Cardiac muscle cell (in vitro differentiated cells and primary cell): ENCODE measurements around the gene KRTCAP2. TPM values are rescaled to one million over a fixed set of nuclear protein-coding genes. Genes with fewer than 3 reads are reported as not detected.

Experiments used
- DNase-seq, 2 donors: peaks; one replicate each; pipeline versions ENCODE4 v3.0.0 to v3.0.0-alpha.2; 2010 to 2017; ENCODE audit warnings: low read depth in 1 of 2, low spot score in 1 of 2
- H3K27ac ChIP-seq: fragments of 200-600 bp; sonication (generic); 2 replicates; pipeline ENCODE4 v1.5.1; 2016
- H3K27me3 ChIP-seq: fragments of 200-600 bp; sonication (generic); 2 replicates; pipeline ENCODE4 v1.6.0; 2016; ENCODE audit warnings: control low read depth
- H3K36me3 ChIP-seq: fragments of 200-600 bp; sonication (generic); 2 replicates; pipeline ENCODE4 v1.5.1; 2016; ENCODE audit warnings: control low read depth
- H3K4me1 ChIP-seq: fragments of 200-600 bp; sonication (generic); 2 replicates; pipeline ENCODE4 v1.8.1; 2017; ENCODE audit warnings: low read depth, mild to moderate bottlenecking, mixed run types
- H3K4me3 ChIP-seq: fragments of 200-600 bp; sonication (generic); 2 replicates; pipeline ENCODE4 v1.5.1; 2016; ENCODE audit warnings: mild to moderate bottlenecking
- H3K9me3 ChIP-seq: fragments of 200-600 bp; sonication (generic); 2 replicates; pipeline ENCODE4 v1.5.1; 2017; ENCODE audit warnings: low read depth, mild to moderate bottlenecking, control low read depth
- CTCF ChIP-seq: IDR thresholded peaks from 2 replicates; pipeline ENCODE4 v1.5.1; 2012; ENCODE audit warnings: low read depth, mild to moderate bottlenecking, low read length
- polyA plus RNA-seq: library from polyadenylated mRNA; unstranded; fragments of >200 nt; fragmentation: Nextera tagmentation; extraction: Ambion mirVana; gene quantifications from 2 replicates; pipeline ENCODE4 v1.2.1, GENCODE V29; 2016
- total RNA-seq: library from RNA; depleted of rRNA; stranded (reverse); fragments of >200 nt; gene quantifications from 2 replicates; pipeline ENCODE4 v1.2.3, GENCODE V29; 2016

Gene KRTCAP2
- total and polyA plus RNA-seq, 2 experiments from 2014 or later: 122 to 428 TPM

GRCh38 chr1:155127967-155128754, 44.9 kb downstream of the KRTCAP2 start:
- peaks cover 24% of the 10 kb centered on the region for H3K4me1 ChIP-seq
- H3K4me3 ChIP-seq: peak overlapping the region; percentile 59
- H3K36me3 ChIP-seq: peaks cover 16% of the 10 kb centered on the region
- no peak for TF ChIP-seq CTCF
- no peak for DNase-seq
- H3K27me3 ChIP-seq: peaks cover 12% of the 10 kb centered on the region
- no peaks in the 10 kb centered on the region for H3K9me3 ChIP-seq
- H3K27ac ChIP-seq: peak overlapping the region; percentile 98

GRCh38 chr1:155127105-155127966, 45.8 kb downstream of the KRTCAP2 start, which contains the start of gene EFNA1:
Gene EFNA1, plus strand, starts transcription at chr1:155127876. Its CDS starts 102 bp downstream, at chr1:155127978.
- no peak for TF ChIP-seq CTCF
- H3K27ac ChIP-seq: peak within 1 kb of the TSS; percentile 98
- no peaks in the 10 kb centered on the region for H3K9me3 ChIP-seq
- peaks cover 10% of the 10 kb centered on the region for H3K36me3 ChIP-seq
- peak; percentile 81 to 82 for DNase-seq
- peak within 1 kb of the TSS; percentile 59 for H3K4me3 ChIP-seq
- peaks cover 24% of the 10 kb centered on the region for H3K4me1 ChIP-seq
- H3K27me3 ChIP-seq: peaks cover 12% of the 10 kb centered on the region

GRCh38 chr1:155126556-155127104, 46.5 kb downstream of the KRTCAP2 start:
- peaks cover 3% of the 10 kb centered on the region for H3K36me3 ChIP-seq
- no peak for TF ChIP-seq CTCF
- peak overlapping the region; percentile 59 for H3K4me3 ChIP-seq
- no peak overlapping the region for H3K27ac ChIP-seq
- peaks cover 12% of the 10 kb centered on the region for H3K27me3 ChIP-seq
- no peaks in the 10 kb centered on the region for H3K9me3 ChIP-seq
- peak; percentile 35 to 54 for DNase-seq
- peaks cover 24% of the 10 kb centered on the region for H3K4me1 ChIP-seq

GRCh38 chr1:155125946-155126555, 47.1 kb downstream of the KRTCAP2 start:
- peaks cover 24% of the 10 kb centered on the region for H3K4me1 ChIP-seq

More at GRCh38 chr1:155125946-155126555, 47.1 kb downstream of the KRTCAP2 start:
- no peak overlapping the region for H3K27ac ChIP-seq
- H3K4me3 ChIP-seq: peak overlapping the region; percentile 59
- no peaks in the 10 kb centered on the region for H3K36me3 ChIP-seq
- H3K9me3 ChIP-seq: no peaks in the 10 kb centered on the region
- peaks cover 12% of the 10 kb centered on the region for H3K27me3 ChIP-seq
- no peak for TF ChIP-seq CTCF
- DNase-seq: peak in 1 of 2 donors; percentile 76
